Osteocyte (in vitro differentiated cells): ENCODE measurements around the gene NUDT22. TPM values are rescaled to one million over a fixed set of nuclear protein-coding genes. Genes with fewer than 3 reads are reported as not detected.

Source experiments
- DNase-seq: peaks from one replicate; pipeline ENCODE4 v3.0.0; 2021; ENCODE audit warnings: mixed read lengths; ENCODE audit not compliant: unreplicated experiment; ENCODE audit errors: extremely low spot score
- H3K27ac Mint-ChIP-seq: one replicate; pipeline ENCODE4 v1.8.0; 2021; ENCODE audit warnings: mild to moderate bottlenecking, mixed read lengths; ENCODE audit not compliant: unreplicated experiment
- H3K27me3 Mint-ChIP-seq: one replicate; pipeline ENCODE4 v1.8.0; 2021; ENCODE audit warnings: mixed read lengths; ENCODE audit not compliant: unreplicated experiment
- H3K36me3 Mint-ChIP-seq: one replicate; pipeline ENCODE4 v1.8.0; 2021; ENCODE audit warnings: mixed read lengths; ENCODE audit not compliant: unreplicated experiment
- H3K4me1 Mint-ChIP-seq: one replicate; pipeline ENCODE4 v1.8.0; 2021; ENCODE audit warnings: mixed read lengths; ENCODE audit not compliant: unreplicated experiment
- H3K4me3 Mint-ChIP-seq: one replicate; pipeline ENCODE4 v1.8.0; 2021; ENCODE audit warnings: mild to moderate bottlenecking, moderate library complexity, mixed read lengths; ENCODE audit not compliant: unreplicated experiment
- H3K9me3 Mint-ChIP-seq: one replicate; pipeline ENCODE4 v1.8.0; 2021; ENCODE audit warnings: mixed read lengths; ENCODE audit not compliant: unreplicated experiment
- CTCF ChIP-seq: fragments of 200-600 bp; sonication (generic); IDR thresholded peaks from 2 replicates; pipeline ENCODE4 v1.5.0; 2021; ENCODE audit warnings: antibody characterized with exemption, mild to moderate bottlenecking, moderate library complexity
- total RNA-seq: library from RNA; stranded (reverse); gene quantifications from 2 replicates; pipeline ENCODE4 v1.2.1, GENCODE V29; 2021

Gene NUDT22
- total RNA-seq, 1 donor from 2014 or later: 46.8 TPM

- no peak for DNase-seq
- H3K36me3 Mint-ChIP-seq: peaks cover 17% of the 10 kb centered on the region
- no peak for TF ChIP-seq CTCF
- no peaks in the 10 kb centered on the region for H3K9me3 Mint-ChIP-seq
- no peak overlapping the region for H3K27ac Mint-ChIP-seq
- H3K4me1 Mint-ChIP-seq: peaks cover 21% of the 10 kb centered on the region
- H3K27me3 Mint-ChIP-seq: no peaks in the 10 kb centered on the region
- H3K4me3 Mint-ChIP-seq: no peak overlapping the region
These were observed 52.6 kb downstream of the NUDT22 start for GRCh38 chr11:64278576-64279190.

Other genes starting within 250 kb of the NUDT22 start
- gene OTUB1, start 239.8 kb upstream of the NUDT22 start, total RNA-seq: 66.2 and 71.4 TPM in 2 replicates
- gene FLRT1, start 190.3 kb upstream of the NUDT22 start, total RNA-seq: 0.54 and 0.65 TPM in 2 replicates
- 22.3 and 29.6 TPM in 2 replicates for gene MACROD1, start 60.2 kb upstream of the NUDT22 start, total RNA-seq
- 109 and 115 TPM in 2 replicates for gene STIP1, start 40.1 kb upstream of the NUDT22 start, total RNA-seq
- gene FERMT3, start 19.6 kb upstream of the NUDT22 start, total RNA-seq: 0.94 and 1.4 TPM in 2 replicates
- gene TRPT1, start 88 bp upstream of the NUDT22 start, total RNA-seq: 39.2 and 39.7 TPM in 2 replicates
- gene DNAJC4, start 4.3 kb downstream of the NUDT22 start, total RNA-seq: 46.5 and 49.9 TPM in 2 replicates
- 205 and 217 TPM in 2 replicates for gene VEGFB, start 8.3 kb downstream of the NUDT22 start, total RNA-seq
- 52.9 and 54.7 TPM in 2 replicates for gene FKBP2, start 14.8 kb downstream of the NUDT22 start, total RNA-seq
- 270 and 286 TPM in 2 replicates for gene PPP1R14B, start 20.7 kb downstream of the NUDT22 start, total RNA-seq
- gene PLCB3, start 25.3 kb downstream of the NUDT22 start, total RNA-seq: 30.2 and 32.0 TPM in 2 replicates
- 68.3 and 73.6 TPM in 2 replicates for gene BAD, start 58.4 kb downstream of the NUDT22 start, total RNA-seq
- 68.0 and 71.4 TPM in 2 replicates for gene GPR137, start 59.6 kb downstream of the NUDT22 start, total RNA-seq
- gene KCNK4, start 65.0 kb downstream of the NUDT22 start, total RNA-seq: 0.39 and 0.43 TPM in 2 replicates
- not detected in 2 replicates for gene CATSPERZ, start 74.1 kb downstream of the NUDT22 start, total RNA-seq
- 32.7 and 37.4 TPM in 2 replicates for gene ESRRA, start 79.2 kb downstream of the NUDT22 start, total RNA-seq
- gene TRMT112, start 91.3 kb downstream of the NUDT22 start, total RNA-seq: 159 and 174 TPM in 2 replicates
- gene PRDX5, start 91.8 kb downstream of the NUDT22 start, total RNA-seq: 215 and 217 TPM in 2 replicates
- 0.30 TPM in 1 of 2 replicates, not detected in the other for gene CCDC88B, start 113.9 kb downstream of the NUDT22 start, total RNA-seq
- gene RPS6KA4, start 132.9 kb downstream of the NUDT22 start, total RNA-seq: 33.7 and 35.9 TPM in 2 replicates